ENCODE measurements around the gene ADH5. TPM values are rescaled to one million over a fixed set of nuclear protein-coding genes. Genes with fewer than 3 reads are reported as not detected.

ADH5 gene
- total RNA-seq, 1 experiment from 2014 or later: 161 TPM

DNA sequence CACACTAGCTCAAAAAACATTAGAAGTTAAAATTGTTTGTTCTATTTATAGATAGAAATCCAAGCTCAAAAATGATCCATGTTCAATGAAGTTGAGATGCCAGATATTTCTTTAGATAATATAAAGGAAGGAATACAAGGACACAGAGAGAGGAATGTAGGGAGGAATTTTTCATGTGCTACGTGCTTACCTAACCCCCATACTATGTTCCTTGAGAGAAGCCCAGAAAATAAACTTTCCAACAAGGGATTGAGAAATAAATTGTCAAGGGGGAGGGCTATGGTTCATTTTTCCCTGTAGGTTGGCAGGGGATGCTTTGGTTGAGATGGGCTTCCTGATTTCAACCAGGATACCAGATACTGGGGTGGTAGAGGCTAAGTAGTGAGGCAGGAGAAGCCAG, 15.6 kb upstream of the ADH5 start:
- no peaks in the 10 kb centered on the region for H3K4me1 ChIP-seq
- Mint-ChIP-seq H3K4me1 (ENCODE audit: low read depth, unreplicated experiment) (no peaks in the 10 kb centered on the region), H3K4me3 (ENCODE audit: unreplicated experiment) (no peak overlapping the region), H3K27ac (ENCODE audit: unreplicated experiment) (no peak overlapping the region), H3K9me3 (ENCODE audit: unreplicated experiment) (no peaks in the 10 kb centered on the region), H3K36me3 (ENCODE audit: insufficient read depth, unreplicated experiment) (no peaks in the 10 kb centered on the region), H3K27me3 (ENCODE audit: insufficient read depth, unreplicated experiment) (no peaks in the 10 kb centered on the region)
- ChIA-PET CTCF (no interaction called here), POLR2A (no interaction called here)
- intact Hi-C loops (cut with micrococcal nuclease; ENCODE audit: unreplicated experiment): no loop called here
- TF ChIP-seq, protein P1, sequence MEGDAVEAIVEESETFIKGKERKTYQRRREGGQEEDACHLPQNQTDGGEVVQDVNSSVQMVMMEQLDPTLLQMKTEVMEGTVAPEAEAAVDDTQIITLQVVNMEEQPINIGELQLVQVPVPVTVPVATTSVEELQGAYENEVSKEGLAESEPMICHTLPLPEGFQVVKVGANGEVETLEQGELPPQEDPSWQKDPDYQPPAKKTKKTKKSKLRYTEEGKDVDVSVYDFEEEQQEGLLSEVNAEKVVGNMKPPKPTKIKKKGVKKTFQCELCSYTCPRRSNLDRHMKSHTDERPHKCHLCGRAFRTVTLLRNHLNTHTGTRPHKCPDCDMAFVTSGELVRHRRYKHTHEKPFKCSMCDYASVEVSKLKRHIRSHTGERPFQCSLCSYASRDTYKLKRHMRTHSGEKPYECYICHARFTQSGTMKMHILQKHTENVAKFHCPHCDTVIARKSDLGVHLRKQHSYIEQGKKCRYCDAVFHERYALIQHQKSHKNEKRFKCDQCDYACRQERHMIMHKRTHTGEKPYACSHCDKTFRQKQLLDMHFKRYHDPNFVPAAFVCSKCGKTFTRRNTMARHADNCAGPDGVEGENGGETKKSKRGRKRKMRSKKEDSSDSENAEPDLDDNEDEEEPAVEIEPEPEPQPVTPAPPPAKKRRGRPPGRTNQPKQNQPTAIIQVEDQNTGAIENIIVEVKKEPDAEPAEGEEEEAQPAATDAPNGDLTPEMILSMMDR (IDR thresholded peaks at IDR 0.05; ENCODE audit: insufficient read depth in 1 of 2, low read depth in 1 of 2, low read length in 1 of 2, severe bottlenecking in 1 of 2, unreplicated experiment in 1 of 2): no peak
- no peak for DNase-seq
- H3K4me3 ChIP-seq (ENCODE audit: low read depth, low read length): no peak overlapping the region
- H3K36me3 ChIP-seq (ENCODE audit: control insufficient read depth, insufficient read depth, low read length): no peaks in the 10 kb centered on the region
- no TSS peak for BruUV-seq (replicated peaks)
- H3K9me3 ChIP-seq: no peaks in the 10 kb centered on the region
- H3K27me3 ChIP-seq (replicated peaks; ENCODE audit: control insufficient read depth, insufficient read depth, low read length): no peaks in the 10 kb centered on the region

DNA sequence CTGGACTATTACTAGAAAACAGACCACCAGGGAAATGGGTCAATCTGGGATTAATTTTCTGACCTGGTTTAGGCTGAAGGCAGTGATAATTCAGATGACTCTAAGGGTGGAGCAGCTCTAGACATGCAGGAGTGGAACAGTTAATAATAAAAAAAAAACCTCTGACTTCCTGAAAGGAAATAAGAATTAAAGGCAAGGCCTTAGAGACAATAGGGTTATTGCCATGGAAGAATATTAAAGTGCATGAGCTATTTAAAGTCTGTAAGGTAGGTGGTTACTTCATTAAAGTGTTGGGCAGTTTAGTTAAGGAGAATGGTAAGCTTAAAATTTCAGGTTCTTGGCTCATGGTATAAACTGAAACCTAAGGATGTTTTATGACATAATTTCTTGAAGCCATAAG, 14.6 kb upstream of the ADH5 start:
- Mint-ChIP-seq H3K4me1 (ENCODE audit: low read depth, unreplicated experiment) (no peaks in the 10 kb centered on the region), H3K9me3 (ENCODE audit: unreplicated experiment) (no peaks in the 10 kb centered on the region), H3K36me3 (ENCODE audit: insufficient read depth, unreplicated experiment) (no peaks in the 10 kb centered on the region), H3K4me3 (ENCODE audit: unreplicated experiment) (no peak overlapping the region), H3K27me3 (ENCODE audit: insufficient read depth, unreplicated experiment) (no peaks in the 10 kb centered on the region), H3K27ac (ENCODE audit: unreplicated experiment) (no peak overlapping the region)
- Histone ChIP-seq H3K4me3 (ENCODE audit: low read depth, low read length) (no peak overlapping the region), H3K4me1 (no peaks in the 10 kb centered on the region), H3K9me3 (no peaks in the 10 kb centered on the region), H3K36me3 (ENCODE audit: control insufficient read depth, insufficient read depth, low read length) (no peaks in the 10 kb centered on the region), H3K27me3 (replicated peaks; ENCODE audit: control insufficient read depth, insufficient read depth, low read length) (no peaks in the 10 kb centered on the region)
- no peak for DNase-seq
- BruUV-seq (replicated peaks): no TSS peak
- intact Hi-C loops (cut with micrococcal nuclease; ENCODE audit: unreplicated experiment): no loop called here
- POLR2A ChIA-PET: no interaction called here
- TF ChIP-seq, protein P1 (IDR thresholded peaks at IDR 0.05; ENCODE audit: insufficient read depth in 1 of 2, low read depth in 1 of 2, low read length in 1 of 2, severe bottlenecking in 1 of 2, unreplicated experiment in 1 of 2): no peak
- CTCF ChIA-PET: no interaction called here

GRCh38 chr4:99102634-99103033, 14.0 kb upstream of the ADH5 start:
- DNase-seq: no peak
- Histone ChIP-seq H3K36me3 (ENCODE audit: control insufficient read depth, insufficient read depth, low read length) (no peaks in the 10 kb centered on the region), H3K27me3 (replicated peaks; ENCODE audit: control insufficient read depth, insufficient read depth, low read length) (no peaks in the 10 kb centered on the region), H3K4me1 (no peaks in the 10 kb centered on the region), H3K9me3 (no peaks in the 10 kb centered on the region), H3K4me3 (ENCODE audit: low read depth, low read length) (no peak overlapping the region)
- TF ChIP-seq, protein P1 (IDR thresholded peaks at IDR 0.05; ENCODE audit: insufficient read depth in 1 of 2, low read depth in 1 of 2, low read length in 1 of 2, severe bottlenecking in 1 of 2, unreplicated experiment in 1 of 2): no peak
- H3K27me3 Mint-ChIP-seq (ENCODE audit: insufficient read depth, unreplicated experiment): no peaks in the 10 kb centered on the region
- no TSS peak for BruUV-seq (replicated peaks)
- POLR2A ChIA-PET: no interaction called here
- no peaks in the 10 kb centered on the region for H3K9me3 Mint-ChIP-seq (ENCODE audit: unreplicated experiment)
- intact Hi-C loops (cut with micrococcal nuclease; ENCODE audit: unreplicated experiment): no loop called here
- no peak overlapping the region for H3K4me3 Mint-ChIP-seq (ENCODE audit: unreplicated experiment)
- H3K27ac Mint-ChIP-seq (ENCODE audit: unreplicated experiment): no peak overlapping the region
- no peaks in the 10 kb centered on the region for H3K36me3 Mint-ChIP-seq (ENCODE audit: insufficient read depth, unreplicated experiment)
- CTCF ChIA-PET: no interaction called here
- no peaks in the 10 kb centered on the region for H3K4me1 Mint-ChIP-seq (ENCODE audit: low read depth, unreplicated experiment)
